Activated effector memory CD4-positive, alpha-beta T cell treated with anti-CD3 and anti-CD28 coated beads, Interleukin-2, amount 50 U/mL, for 16 hours (primary cell): ENCODE results near the gene SORCS2.
"Not testable (repeated sequence)": the region's sequence is repeated elsewhere in the genome, so short reads cannot be mapped to it uniquely, and the experiment has no call there.

Experiments
- DNase-seq: peaks from one replicate; pipeline ENCODE4 v3.0.0-alpha.2; 2020

SORCS2 gene

GRCh38 chr4:7575426-7575825, 383.1 kb downstream of the SORCS2 start:
- no peak for DNase-seq

GRCh38 chr4:7577361-7578039, 385.2 kb downstream of the SORCS2 start:
- DNase-seq = not testable (repeated sequence)

GRCh38 chr4:7581477-7581876, 389.1 kb downstream of the SORCS2 start:
- no peak for DNase-seq

DNA sequence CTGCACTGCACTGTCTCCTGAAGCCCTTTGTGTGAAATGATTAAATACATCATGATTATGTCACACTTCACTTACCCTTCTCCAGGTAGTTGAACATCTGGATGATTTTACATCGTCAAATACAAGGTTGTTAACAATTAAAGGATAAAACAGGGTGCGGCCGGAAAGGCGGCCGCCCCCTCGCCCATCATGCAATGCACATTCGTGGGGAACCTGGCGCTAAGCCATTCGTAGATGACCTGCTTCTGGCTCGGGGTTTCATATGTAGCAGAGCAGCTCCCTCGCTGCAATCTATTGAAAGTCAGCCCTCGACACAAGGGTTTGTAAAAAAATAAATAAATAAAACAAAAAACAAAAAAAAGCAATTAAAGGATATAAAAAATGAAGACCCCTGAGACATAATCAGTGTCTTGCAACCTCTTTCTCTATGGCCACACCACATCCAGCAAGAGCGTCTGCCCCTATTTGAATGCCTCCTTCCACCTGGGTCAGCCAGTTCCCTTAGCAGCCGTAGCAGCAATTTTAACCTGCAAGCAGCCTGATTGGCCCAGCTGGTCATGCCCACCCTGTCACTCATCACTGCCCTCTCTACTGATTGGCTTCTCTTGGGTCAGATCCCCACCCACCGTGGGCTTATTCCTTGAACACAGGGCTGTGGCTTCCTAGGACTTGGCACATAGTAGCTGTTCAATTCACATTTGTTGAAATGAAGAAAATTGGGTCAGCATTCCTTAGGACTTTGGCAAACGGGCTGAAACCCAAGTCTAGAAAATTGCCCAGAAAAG, 390.2 kb downstream of the SORCS2 start:
- DNase-seq = no peak

DNA sequence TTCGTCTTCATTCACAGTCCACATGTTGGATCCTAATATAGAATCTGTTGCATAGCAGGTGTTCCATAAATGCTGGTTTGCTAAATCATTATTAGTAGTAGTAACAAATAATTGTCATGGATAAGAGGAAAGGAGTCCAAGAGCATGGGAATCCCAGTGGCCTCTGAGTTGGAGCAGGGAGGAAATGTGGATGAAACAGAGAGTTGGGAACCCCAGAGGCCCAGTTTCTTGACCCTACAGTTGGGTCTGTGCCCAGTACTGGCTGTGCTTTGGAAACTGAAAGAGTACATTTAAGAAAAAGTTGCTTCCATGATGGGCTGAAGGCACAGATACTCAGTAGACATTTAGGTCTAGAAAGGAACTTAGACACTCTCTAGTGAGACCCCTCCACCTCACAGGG, 391.8 kb downstream of the SORCS2 start:
- no peak for DNase-seq

DNA sequence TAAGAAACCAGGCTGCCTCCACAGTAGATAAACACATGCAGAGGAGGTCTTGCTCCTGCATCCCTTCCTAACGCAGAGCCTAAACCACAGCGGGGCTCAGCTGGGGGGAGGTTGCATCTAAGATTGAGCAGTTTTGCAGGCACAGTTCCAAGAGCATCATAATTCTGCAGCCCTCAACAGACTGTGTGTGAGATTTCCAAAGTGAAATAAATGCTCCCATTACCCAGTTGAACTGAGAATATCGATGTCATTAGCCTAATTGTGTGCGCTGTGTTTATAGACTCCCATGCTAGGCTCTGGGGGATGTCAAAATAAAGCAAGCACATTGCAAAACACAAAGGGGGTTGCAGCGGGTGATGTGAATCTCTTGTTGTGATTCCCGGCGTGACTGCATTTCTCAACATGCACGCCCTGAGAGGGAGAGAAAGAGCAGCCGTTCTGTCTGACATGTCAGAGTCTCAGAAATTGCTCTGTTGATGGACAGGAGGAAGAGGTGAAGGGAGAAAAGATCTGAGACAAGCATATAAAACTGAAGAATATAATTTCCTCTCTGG, 392.3 kb downstream of the SORCS2 start:
- DNase-seq = no peak

DNA sequence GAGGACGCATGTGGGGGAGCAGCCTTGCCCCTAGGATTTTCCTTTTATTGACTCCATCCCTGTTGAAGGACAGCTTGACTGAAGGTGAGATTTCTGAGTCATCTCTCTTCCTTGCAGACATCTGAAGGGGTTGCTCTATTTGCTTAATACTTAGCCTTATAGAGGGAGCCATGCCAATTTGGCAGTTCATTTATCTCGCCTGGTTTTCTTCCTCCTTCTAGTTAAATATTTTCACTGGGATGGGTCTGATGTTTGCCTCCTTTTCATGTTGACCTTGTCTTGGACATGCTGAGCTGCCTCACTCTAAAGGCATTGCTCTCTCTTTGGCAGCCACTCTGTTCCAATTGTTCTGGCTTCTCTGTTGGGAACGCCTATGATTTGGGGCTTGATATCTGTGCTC, 393.4 kb downstream of the SORCS2 start:
- no peak for DNase-seq

DNA sequence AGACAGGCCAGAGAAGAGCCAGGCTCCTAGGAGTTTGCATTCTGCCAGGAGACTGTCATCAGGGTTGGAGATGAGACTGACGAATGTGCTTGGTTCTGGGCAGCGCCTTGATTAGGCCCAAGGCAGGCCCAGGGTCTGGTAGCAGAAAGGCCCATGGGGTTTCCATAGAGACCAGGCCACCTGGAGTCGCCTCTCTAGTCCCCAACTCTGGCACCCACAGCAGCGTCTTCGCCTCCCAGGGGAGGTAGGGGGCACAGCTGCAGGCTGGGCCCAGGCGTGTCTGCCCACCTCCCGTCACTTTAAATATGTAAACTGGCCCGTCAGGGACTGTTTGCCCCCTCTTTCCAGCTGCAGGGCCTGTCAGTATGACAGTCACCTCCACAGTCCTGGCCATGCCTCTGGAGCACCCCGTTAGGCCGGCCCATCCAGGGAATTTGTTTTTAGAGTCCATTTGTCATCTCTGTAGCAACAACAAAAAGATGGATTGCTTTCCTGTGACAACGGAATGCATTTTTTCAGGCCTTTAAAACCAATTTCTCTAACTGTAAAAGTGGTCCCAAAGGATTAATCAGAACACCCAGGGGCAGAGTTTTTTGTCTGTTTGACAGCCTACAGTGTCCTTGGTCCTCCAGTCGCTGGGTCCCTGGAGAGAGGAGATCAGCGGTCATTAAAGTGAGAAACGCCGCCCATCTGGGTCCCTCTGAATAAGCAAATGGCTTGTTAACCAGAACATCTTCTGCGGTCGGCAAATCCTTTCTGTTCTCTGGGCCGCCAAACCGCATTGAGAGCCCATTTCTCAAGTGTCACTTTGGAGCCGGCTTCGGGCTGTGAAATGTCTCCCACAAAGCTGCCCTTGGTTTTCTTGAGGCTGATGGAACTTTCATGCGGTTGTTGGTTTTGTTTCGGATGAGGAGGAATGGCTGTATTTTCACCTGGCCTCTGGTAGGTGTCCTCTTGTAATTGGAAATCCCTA, 395.4 kb downstream of the SORCS2 start:
- no peak for DNase-seq

- no peak for DNase-seq
Measured at GRCh38 chr4:7590189-7590588, 397.9 kb downstream of the SORCS2 start.

GRCh38 chr4:7590899-7591298, 398.6 kb downstream of the SORCS2 start:
- DNase-seq = no peak

GRCh38 chr4:7591409-7592053, 399.2 kb downstream of the SORCS2 start:
- DNase-seq = no peak

DNA sequence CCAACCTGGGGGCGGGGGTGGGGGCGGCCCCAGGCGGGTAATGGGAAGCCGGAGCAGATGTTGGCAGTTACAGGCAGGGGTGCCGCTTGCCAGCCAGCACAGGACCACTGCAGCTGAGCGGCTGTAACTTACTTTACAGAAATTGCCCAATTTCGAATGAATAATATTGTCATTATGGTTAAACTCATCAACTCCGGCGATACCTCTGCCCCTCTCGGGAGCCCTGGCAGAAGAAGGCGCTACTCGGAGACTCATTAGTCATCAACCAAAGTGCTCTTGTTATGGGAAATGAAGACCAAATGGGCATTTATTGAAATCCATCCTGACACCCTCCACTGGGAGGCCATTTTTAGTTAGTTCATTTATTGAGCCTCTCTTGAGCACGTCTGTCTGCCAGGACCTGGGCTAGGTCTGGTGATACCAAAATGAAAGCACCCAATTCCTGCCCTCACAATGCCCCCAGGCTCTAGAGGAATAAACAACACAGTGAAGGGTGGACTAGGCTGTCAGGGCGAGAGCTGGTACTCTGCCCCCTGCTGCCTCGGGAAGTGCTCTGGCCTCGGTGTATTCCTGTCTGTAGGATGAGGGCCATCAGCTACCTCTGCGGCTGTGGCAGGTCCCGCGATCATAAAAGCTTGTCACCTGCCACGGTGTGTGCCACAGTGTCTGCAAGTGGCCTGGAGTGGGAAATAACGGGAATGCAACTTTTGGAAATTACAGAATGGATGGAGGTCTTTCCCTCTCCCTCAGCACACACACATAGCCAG, 401.5 kb downstream of the SORCS2 start:
- DNase-seq = no peak

DNA sequence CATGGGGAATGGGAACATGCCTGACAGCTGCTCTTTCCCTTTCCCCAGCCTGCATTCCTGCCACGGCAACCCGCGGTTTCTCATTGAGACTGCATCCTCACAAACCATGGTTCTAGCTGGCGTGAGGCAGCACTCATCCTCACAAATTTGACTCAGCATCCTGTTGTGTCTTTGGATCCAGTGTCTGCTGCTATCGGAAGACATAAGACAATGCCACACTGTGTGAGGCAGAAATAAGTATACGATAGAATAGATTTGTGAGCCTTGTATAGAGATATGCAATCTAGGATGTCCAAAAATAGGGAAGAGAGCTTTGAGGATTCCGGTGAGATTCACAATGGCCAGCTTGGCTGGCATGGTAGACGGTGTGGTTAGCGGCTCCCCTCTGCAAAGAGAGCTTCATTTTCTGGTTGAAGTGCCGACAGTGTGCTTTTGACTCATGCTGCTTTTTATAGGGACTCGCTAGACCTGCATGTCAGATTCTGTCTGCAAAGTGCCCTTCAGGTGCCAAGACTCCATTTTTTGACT, 403.7 kb downstream of the SORCS2 start:
- no peak for DNase-seq

DNA sequence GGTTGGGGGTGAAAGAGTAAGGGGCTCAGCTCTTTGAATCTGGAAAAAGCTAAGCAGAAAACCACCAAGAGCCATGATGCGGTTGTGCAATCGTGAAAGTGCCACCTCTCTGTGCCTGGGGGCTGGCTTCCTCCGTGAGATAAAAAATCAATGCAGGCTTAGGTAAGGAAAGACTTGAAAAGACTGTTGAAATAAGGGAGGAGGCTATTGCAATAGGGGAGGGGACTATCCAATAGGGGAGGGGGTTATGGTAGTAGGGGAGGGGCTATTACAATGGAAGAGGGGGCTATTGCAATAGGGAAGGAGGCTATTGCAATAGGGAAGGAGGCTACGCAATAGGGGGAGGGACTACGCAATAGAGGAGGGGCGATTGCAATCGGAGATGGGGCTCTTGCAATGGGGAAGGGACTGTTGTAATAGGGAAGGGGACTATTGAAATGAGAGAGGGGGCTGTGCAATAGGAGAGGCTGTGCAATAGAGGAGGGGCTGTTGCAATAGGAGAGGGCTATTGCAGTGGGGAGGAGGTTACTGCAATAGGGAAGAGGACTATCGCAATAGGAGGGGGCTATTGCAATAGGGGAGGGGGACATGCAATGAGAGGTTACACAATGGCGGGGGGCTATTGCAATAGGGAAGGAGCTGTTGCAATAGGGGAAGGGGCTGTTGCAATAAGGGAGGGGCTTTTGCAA, 404.7 kb downstream of the SORCS2 start:
- DNase-seq = no peak

DNA sequence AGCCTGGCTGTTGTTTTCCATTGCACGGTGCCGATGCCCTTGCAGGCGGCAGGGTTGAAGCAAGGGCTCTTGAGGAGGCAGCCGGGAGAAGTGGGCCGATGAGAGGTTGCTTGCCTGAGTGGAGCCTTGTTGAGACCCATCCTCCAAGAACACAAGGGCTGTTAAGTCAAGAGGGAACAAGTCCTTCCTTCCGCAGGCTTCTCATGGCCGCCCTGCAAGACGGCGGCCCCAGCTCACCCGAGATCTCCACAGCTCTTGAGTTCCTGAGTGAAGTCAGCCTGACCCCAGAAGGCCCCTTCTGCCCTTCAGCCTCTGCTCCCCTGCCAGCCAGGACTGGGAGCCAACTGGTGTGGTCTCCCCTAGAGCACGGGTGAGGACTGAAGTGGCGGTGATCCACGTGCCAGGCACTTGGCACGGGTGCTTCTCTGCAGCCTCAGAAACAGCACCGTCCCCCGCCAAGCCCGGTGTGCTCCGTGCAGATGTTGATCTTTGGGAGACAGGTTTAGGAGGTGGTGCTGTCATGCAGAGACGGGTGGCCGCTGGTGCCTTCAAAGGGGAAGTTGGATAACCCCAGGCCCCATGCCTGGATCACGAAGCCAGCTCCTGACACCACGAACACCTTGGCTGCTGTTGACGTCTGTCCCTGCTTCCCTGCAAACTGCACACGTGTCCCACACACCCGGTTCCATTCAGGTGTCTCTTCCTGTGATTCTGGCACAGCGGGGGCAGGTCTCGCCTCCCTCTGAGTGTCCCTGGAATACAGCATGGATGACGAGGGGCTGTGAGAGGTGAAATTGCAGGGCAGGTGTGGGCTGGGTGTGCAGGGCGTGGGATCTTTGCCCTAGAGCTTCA, 406.8 kb downstream of the SORCS2 start:
- no peak for DNase-seq

DNA sequence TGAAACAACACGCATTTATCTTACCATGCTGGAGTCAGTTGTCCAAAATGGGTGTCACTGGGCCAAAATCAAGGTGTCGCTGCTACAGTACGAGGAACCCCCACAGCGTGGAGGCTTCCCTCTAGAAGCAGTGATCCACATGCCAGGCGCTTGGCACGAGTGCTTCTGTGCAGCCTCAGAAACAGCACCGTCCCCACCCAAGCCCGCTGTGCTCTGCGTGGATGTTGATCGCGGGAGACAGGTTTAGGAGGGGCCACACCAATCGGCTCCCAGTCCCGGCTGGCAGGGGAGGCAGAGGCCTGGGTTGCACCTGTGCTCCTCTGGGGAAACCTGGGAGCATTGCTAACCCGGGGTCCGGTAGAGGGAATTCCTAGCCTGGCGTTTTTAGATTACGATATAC, 407.9 kb downstream of the SORCS2 start:
- no peak for DNase-seq

- not testable (repeated sequence) for DNase-seq
Measured at GRCh38 chr4:7602166-7602565, 409.8 kb downstream of the SORCS2 start.

DNA sequence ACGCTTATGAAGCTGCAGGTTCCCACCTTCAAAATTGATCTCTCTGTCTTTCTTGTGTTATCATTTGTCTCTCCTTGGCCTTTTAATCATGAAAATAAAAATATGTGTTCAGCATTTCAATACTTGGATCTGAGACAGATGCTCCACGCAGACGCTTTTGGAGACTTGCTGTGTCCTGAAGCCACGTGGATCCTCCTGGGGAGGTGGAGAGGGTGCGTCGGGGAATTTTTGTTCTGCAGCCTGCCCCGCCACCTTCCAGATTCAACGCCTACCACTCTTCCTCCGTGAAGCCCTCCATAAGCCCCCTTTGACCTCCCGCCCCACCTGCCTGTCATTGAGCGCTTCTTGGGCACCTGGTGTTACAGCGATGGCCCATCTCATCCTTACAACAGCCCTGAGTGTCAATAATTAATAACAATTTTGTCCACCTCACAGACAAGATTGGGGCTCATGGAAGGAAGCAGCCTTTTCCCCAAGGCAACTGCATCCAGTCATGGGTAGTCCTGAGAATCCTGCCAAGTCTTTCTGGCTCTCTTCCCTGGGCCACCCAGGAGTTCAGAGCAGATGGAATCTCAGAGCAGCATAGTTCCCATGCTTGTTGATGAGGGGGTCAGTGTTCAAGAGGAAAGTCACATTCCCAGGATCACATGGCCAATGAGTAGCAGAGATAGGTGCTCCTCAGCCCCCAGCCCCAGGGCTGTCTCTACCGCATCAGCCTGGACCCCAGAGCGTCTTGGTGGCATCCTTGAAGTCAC, 415.0 kb downstream of the SORCS2 start:
- no peak for DNase-seq

GRCh38 chr4:7608046-7608445, 415.7 kb downstream of the SORCS2 start:
- DNase-seq = no peak
